ENCODE data around the gene TGFBI.

The TGFBI gene

DNA sequence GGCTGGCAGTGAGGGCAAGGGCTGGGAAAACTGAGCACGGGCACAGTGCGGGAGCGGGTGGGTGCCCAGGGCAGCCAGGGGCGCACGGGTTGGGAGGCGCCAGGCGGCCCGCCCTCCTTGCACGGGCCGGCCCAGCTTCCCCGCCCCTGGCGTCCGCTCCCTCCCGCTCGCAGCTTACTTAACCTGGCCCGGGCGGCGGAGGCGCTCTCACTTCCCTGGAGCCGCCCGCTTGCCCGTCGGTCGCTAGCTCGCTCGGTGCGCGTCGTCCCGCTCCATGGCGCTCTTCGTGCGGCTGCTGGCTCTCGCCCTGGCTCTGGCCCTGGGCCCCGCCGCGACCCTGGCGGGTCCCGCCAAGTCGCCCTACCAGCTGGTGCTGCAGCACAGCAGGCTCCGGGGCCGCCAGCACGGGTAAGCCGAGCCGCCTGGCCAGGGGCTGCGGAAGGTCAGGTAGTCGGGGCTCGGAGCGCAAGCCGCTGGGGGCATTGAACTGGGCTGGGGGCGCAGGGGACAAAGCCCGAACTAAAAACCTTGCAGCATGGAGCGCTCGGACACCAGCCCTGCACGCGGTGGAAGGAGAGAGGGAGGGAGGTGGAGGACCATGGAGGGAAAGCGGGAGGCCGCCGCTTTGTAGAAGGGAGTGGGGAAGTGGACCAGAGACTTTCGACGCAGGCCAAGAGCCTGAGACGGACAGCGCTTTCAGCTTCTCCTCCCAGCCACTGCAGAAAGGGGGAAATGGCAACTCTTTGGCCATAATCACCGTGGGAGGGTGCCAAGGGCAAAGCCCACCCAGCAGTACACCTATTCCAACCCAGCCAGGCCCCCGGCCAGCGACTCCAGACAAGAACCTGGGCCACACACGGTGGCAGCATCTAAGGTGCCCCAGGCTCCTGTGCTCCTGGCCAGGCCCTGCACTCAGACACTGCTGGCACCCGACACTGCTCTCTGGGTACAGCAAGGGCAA is at the start of gene TGFBI:
TSS of gene TGFBI (plus strand) at position 207 of the 961 bp plus-strand sequence. CDS start at position 275, 68 bp downstream.
- in situ Hi-C loops (cut with MboI; ENCODE audit: low sequenced_read_pairs): no loop called here

DNA sequence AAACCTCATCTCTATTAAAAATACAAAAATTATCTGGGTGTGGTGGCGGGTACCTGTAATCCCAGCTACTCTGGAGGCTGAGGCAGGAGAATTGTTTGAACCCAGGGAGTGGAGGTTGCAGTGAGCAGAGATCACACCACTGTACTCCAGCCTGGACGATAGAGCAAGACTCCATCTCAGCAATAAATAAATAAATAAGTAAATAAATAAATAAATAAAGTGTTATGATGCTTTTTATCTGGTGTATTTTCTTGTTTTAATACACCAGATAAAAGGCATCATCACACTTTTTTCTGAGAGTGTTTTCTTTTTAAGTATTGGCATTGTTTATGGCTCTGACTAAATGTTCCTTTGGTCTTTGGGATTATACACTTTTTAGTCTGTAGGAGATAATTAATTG is 49.8 kb upstream of the TGFBI start:
- in situ Hi-C loops (cut with MboI; ENCODE audit: low sequenced_read_pairs): no loop called here

DNA sequence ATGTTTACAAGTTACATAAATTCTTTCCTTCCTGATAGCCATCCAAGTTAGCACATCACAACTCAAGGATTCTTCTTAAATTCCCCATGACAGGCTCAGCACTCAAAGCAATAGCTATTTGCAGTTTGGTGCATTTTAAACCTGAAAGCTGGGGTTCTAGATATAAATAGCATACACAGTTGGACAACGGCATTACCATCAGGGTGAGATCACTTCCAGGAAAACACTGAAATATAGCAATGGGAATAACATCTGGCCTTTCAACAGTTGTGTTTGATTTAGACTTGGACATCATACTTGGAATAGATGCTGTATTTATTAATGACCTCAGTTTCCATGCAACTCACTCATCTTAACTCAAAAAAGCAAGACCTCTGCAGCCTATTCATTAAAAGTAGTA is 49.3 kb upstream of the TGFBI start:
- in situ Hi-C loops (cut with MboI; ENCODE audit: low sequenced_read_pairs): no loop called here

DNA sequence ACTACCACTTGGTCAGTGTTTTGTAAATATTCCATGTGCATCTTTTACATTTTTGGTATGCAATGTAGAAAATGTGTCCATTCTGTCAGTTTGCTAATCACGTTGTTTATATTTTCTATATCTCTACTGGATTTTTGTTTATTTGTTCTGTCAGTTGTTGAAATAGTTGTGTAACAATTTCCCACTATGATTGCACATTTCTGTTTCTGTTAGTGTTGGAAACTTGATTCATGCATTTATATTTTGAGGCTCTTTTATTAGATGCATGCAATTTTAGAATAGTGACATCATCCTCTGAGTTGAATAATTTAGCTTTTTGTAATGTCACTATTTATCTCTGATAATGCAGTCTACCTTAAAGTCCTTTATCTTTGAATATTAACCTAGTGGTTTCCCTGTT is 48.2 kb upstream of the TGFBI start:
- in situ Hi-C loops (cut with MboI; ENCODE audit: low sequenced_read_pairs): no loop called here

DNA sequence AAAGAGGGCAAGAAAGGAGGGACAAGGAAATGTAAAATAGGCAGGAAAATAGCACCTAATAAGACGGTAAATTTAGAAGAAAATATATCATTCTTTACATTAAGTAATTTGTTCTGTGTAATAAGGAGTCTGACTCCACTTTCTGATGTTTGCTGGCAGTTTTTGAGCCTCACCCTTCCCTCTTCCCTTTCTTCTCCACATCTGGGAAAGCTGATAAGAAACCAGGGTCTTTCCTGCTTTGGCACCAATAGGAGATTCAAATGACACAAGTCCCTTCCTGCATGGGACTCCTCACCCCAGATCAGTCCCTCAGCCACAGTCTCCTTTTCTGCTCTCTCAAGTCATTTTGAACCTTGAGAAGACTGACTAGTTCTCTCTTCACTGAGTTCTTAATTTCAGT is 42.8 kb upstream of the TGFBI start:
- in situ Hi-C loops (cut with MboI; ENCODE audit: low sequenced_read_pairs): no loop called here

DNA sequence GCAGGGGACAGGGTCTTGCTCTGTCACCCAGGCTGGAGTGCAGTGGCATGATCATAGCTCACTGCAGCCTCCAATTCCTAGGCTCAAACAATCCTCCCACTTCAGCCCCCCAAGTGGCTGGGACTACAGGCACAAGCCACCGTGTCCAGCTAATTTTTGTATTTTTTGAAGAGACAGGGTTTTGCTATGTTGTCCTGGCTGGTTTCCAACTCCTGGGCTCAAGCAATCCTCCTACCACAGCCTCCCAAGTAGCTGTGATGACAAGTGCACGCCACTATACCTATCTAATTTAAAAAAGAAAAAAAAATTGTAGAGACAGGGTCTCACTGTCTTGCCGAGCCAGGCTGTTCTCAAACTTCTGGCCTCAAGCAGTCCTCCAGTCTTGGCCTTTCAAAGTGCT is 42.4 kb upstream of the TGFBI start:
- in situ Hi-C loops (cut with MboI; ENCODE audit: low sequenced_read_pairs): no loop called here

DNA sequence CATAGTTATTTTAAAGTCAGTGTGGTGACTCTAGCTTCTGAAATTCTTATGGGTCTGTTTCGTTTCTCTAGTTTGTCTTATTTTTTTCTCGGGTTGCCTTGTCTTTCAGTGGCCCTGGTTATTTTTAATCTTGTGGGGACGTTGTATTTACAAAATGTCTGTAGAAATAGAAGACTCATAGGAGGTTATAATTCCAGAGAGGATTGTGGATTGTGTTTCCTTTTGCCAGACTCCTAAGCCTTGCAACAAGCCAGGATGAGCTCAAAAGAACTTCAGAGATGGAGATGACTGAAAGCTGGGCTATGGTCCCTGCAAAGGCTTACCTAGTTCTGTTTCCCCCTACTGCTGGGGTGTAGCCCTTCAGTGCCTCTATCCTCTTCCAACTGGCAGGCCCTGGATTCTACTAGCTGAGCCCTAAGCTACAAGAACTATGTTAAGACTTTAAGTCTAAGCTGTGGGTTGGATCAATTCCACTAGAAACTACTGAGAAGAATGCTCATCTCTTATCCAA is 41.8 kb upstream of the TGFBI start:
- in situ Hi-C loops (cut with MboI; ENCODE audit: low sequenced_read_pairs): no loop called here

DNA sequence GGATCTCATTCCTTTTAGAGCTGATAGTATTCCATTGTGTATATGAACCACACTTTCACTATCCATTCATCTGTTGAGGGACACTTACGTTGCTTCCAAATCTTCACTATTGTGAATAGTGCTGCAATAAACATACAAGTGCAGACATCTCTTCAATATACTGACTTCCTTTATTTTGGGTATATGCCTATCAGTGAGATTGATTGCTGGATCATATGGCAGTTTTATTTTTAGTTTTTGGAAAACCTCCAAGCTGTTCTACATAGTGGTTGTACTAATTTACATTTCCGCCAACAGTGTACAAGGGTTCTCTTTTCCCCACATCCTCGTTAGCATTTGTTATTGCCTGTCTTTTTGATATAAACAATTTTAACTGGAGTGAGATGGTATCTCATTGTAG is 40.2 kb upstream of the TGFBI start:
- in situ Hi-C loops (cut with MboI; ENCODE audit: low sequenced_read_pairs): no loop called here

DNA sequence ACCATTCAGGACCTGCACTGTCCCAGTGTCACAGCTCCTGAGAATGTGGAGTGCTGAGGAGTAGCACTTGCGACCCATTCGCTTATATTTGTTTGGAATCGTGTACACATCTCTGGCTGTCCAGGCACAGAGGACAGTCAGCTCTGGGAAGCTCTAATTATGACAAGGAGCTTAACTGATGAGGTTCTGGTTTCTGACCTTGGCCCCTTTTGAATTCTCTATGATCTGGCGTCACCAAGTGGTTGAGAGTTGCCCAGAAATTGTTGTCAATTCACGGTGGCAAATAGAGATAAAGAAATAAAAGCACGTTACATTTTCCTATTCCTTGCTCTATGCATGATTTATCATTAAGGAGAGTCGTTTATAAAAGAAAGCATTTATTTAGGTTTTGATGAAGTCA is 39.1 kb upstream of the TGFBI start:
- in situ Hi-C loops (cut with MboI; ENCODE audit: low sequenced_read_pairs): no loop called here

DNA sequence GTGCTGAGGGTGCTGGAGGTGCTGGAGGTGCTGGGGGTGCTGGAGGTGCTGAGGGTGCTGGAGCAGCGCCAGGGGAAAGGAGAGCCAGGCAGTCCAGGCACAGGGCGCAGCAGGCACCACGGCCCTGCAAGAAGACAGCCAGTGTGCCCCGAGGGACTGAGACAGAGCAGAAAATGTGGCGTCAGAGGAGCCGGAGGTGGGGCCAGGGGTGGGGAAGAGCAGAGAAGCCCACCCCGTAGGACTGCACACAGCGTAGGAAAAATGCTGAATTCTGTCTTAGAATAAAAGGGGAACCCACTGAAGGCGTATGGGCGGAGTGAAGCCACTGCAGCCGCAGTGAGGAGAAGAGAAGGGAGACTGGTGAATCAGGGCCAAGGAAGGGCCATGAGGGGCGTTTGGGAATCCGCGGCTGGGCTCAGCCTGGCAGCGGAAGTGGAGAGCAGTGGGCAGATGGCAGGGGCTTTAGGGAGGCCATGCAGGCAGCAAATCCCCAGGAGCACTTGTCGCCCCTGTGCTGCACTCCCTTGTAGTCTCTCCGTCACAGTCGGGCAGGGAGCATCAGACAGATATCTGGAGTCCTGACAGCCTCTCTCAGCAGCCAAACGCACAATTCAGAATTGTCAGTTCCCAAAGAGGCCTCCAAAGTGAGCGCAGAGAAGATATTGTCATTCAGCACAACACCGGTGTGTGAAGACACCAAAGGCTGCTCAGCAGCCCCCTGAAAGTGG is 38.1 kb upstream of the TGFBI start:
- in situ Hi-C loops (cut with MboI; ENCODE audit: low sequenced_read_pairs): no loop called here

DNA sequence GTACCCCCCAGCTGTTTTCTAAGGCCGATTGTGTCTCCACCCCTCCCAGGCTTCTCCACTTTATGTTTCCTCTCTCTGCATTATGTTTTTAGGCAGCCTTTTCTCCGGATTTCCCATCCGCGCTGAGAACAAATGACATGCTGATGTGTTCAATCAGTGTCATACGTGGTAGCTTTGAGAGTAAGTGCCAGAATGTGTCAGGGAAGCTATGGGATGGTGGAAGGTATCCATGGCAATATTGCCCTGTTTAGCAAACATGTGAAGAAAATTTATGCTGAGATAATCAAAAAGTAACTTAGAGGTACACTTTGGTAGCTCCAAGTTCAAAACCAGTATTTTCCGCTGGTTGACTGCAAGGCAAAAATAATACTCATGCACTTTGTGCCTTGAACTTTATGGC is 37.4 kb upstream of the TGFBI start:
- in situ Hi-C loops (cut with MboI; ENCODE audit: low sequenced_read_pairs): no loop called here

DNA sequence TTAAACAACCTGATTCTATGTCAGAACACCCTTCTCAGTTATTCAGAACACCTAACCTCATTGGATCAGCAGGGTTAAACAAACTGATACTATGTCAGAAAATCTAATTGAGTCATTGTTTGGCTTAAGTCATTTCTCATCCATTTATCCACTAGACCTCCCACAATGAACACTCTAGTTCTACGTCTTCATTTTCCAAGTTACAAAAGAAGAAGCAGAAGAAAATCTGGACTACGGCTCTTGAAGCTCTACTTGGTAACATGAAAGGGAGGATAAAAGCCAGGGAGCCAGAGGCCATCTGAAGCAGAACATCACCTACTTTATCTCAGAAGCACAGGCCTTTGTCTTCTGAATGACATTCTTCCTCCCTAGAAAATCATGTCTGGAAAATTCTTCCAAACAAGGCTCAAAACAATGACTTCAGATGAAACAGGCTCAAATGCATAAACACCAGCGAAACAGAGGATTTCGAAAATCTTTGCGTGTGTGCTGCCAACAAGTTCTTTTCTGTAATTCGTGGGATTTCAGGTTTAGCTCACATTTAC is 35.4 kb upstream of the TGFBI start:
- in situ Hi-C loops (cut with MboI; ENCODE audit: low sequenced_read_pairs): no loop called here

DNA sequence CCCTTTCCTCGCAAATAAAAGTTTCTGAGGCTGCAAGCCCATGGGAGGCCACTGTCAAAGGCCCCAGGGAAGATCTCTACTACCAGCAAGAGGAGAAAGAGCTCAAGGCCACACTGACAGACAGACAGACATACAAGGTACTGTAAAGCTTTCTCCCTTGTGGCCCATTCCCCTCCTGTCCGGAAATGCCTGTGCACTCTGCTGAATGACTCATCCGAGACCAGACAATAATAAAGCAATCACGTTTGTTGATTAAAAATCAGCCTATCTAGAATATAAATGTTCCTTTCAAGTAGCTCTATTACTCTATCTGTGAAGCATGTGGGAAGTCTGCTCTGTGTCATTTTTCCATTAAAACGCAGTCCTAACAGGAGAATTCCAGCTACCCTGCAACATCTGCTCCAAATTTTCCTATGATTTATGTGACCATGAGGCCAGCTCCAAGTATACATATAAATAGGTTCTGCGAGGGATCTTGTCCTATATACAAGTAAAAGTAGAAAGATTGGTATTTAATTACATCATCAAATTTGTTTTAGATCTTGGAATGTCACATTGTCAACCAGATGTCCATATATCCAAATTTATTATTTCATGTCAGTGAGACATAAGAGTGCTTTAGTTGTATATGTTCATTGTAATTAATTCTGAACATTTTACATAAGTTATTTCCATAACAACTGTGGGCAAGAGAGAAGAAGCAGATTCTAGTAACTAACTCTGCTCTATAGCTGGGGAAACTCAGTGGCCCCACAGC is 34.7 kb upstream of the TGFBI start:
- in situ Hi-C loops (cut with MboI; ENCODE audit: low sequenced_read_pairs): no loop called here

DNA sequence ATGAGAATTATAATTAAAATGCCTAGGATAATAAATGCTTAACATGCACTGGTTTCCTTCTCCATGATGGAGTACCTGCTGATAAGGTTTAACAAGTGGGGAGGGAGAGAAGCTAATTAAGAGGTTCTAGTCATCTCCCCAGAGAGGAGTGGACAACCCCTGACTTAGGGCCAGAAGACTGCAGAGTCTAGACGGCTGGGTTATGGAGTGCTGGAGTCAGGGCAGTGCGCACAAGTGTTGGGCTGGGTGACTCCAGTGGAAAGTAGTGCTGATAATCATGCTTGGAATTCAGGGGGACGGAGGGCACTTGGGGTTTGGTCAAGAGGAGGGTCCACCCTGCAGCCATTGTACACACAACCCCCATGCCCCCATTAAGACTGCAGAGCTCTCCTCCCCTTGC is 32.8 kb upstream of the TGFBI start:
- in situ Hi-C loops (cut with MboI; ENCODE audit: low sequenced_read_pairs): no loop called here

DNA sequence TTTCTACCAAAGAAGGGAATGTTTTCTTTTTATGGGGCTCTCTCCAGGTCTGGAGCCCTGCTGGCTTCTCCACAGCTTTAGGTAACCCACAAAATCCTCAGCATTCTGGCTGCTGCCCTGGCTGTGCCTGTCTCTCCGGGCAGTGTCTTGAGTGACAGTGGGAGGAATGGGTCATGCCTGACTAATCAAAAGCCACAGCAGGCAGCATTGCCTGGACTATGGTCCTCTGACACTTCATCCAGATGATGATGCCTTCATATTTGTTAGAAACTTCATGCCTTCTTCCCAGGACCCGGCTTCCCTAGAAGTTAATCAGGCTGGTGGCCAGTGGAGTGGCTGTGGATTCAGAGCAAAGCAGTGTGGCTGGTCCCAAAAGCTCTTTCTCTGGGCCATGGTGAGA is 32.2 kb upstream of the TGFBI start:
- in situ Hi-C loops (cut with MboI; ENCODE audit: low sequenced_read_pairs): no loop called here

DNA sequence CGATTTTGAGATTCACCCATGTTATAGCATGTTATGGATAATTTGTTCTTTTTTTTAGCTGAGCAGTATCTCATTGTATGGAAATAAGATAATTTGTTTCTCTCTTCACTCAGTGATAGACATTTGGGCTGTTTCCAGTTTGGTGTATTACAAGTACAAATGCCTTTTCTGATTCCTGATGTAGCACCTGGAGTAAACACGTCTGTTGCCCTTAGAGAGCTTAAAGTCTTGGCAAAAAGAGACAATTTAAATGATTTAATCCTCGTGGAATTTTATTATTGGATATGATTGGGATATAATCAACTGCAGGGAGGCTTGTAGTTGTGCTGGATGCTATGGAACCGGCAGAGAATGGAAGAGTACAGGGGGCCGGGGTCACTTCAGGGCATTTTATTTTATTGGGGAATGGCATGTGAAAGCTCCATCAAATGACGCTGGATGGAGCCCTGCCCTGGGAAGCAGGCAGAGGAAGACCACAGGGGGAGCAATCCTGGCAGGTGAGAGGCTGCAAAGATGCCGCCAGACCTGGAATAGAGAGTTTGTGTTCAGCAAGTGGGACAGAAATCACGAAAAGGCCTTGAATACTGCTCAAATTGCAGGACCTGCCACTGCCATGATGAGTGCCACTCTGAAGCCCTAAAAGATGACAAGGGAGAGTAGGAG is 31.0 kb upstream of the TGFBI start:
- in situ Hi-C loops (cut with MboI; ENCODE audit: low sequenced_read_pairs): no loop called here

DNA sequence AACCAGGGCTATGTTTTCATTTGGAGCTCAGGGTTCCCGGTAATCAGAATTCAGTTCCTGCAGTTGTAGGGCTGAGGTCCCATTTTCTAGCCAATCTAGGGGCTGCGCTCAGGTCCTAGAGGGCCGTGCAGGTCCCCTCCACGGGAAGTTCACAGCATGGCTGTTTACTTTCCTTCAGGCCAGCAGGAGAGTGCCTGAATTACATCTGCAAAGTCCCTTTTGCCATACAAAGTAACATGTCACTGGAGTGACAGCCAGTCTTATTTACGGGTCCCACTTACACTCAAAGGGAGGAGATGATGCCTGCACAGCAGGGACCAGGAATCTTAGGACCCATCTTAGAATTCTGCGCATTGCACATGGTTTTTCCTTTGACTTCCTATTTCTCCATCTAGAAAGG is 29.9 kb upstream of the TGFBI start:
- in situ Hi-C loops (cut with MboI; ENCODE audit: low sequenced_read_pairs): no loop called here

DNA sequence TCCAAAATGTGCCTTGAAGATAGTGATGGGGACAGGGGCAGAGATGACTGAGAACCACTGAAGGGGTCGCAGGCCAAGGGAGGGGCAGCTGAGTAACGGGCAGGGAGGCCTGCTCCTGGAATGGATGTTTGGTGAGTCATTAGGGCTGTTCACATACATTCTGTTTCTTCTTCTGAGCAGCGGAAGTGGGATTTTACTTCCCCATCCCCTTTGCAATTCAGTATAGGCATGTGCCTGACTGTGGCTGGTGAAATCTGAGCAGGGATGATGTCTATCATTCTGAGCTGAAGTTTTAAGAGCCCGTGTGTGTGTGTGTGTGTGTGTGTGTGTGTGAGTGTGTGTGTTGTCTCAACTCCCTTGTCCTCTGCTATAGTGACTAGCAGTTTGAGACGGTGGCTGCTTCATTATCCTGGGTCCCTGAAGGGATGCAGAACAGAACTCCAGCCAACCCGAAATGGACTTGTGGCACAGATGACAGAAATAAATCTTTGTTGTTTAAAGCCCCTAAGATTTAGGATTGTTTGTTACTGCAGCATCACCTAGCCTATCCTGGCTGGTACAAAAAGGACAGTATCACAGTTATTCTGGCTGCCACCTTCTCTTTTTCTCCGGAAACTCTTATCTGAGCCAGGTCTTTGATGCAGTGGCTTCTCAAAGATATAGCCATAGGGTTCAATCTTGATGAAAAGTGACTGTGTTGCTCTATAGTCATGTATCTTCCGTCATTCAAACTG is 29.2 kb upstream of the TGFBI start:
- in situ Hi-C loops (cut with MboI; ENCODE audit: low sequenced_read_pairs): no loop called here

DNA sequence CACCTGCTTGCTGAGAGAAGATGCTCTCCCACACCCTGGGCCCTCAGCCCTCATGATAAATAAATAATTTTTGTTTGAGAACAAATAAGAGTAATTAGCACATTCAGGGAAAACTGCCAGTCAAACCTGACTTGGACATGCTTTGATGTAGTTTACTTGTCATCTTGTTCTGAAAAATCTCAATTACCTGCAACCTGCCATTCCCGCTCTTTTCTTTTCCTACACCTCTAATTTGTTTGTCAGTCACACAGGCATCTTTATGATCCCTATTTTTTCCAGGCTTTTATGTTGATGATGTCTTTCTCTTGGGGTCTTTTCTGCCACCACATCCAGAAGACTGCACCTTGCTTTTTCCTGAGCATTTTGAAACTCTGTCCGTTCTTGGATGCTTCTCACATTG is 28.6 kb upstream of the TGFBI start:
- in situ Hi-C loops (cut with MboI; ENCODE audit: low sequenced_read_pairs): no loop called here

DNA sequence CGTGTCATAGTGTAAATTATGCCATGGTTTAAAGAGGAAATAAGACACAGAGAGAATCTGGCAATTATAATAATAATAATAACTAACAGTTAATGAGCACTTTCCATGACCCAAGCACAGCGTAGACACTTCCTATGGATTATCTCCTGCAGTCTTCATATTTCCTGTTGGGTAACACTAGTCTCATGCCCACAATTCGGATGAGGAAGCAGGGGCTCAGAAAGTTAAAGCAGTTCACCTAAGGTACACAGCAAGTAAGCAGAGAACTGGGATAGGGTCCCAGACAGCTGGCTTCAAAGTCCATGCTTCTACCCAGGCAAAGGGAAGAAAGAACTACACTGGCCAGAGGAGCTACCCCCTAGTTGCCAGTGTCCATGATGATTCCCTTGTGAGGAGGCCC is 27.9 kb upstream of the TGFBI start:
- in situ Hi-C loops (cut with MboI; ENCODE audit: low sequenced_read_pairs): no loop called here
